ENCODE results near the gene BANK1. TPM values are rescaled to one million over a fixed set of nuclear protein-coding genes. Genes with fewer than 3 reads are reported as not detected.

Gene BANK1
- total and polyA plus RNA-seq, 2 of the 8 experiments (the other 6 are each of a cell fraction or from before 2014, with no cell fraction given), result 0.59 to 0.93 TPM

- TF ChIP-seq CHD7 (IDR thresholded peaks at IDR 0.05; ENCODE audit: insufficient replicate concordance, low read length) (no peak), RNF2 (IDR thresholded peaks at IDR 0.05; ENCODE audit: borderline replicate concordance, low read depth, low read length, missing control alignments, poor library complexity, severe bottlenecking) (no peak), SP4 (IDR thresholded peaks at IDR 0.05; ENCODE audit: low read length) (no peak), CBX8 (IDR thresholded peaks at IDR 0.05; ENCODE audit: borderline replicate concordance, low read depth, low read length) (no peak), TBP (IDR thresholded peaks at IDR 0.05; ENCODE audit: low read depth, low read length) (no peak), NANOG (IDR thresholded peaks at IDR 0.05; ENCODE audit: insufficient read depth, low read depth, low read length, poor library complexity, severe bottlenecking) (no peak), GTF2F1 (IDR thresholded peaks at IDR 0.05; ENCODE audit: borderline replicate concordance, low read depth, low read length) (no peak), USF2 (IDR thresholded peaks at IDR 0.05; ENCODE audit: low read length) (no peak), CREB1 (IDR thresholded peaks at IDR 0.05) (no peak), ATF3 (IDR thresholded peaks at IDR 0.05; ENCODE audit: insufficient read depth, low read depth, low read length) (no peak)
Measured at GRCh38 chr4:101864660-101865059, 74.1 kb downstream of the BANK1 start (continued).
